ENCODE measurements around the gene CNTN4. TPM values are rescaled to one million over a fixed set of nuclear protein-coding genes. Genes with fewer than 3 reads are reported as not detected.

CNTN4 gene
- total and polyA plus RNA-seq, 4 donors: 1.5 to 30.7 (median 5.7) TPM

DNA sequence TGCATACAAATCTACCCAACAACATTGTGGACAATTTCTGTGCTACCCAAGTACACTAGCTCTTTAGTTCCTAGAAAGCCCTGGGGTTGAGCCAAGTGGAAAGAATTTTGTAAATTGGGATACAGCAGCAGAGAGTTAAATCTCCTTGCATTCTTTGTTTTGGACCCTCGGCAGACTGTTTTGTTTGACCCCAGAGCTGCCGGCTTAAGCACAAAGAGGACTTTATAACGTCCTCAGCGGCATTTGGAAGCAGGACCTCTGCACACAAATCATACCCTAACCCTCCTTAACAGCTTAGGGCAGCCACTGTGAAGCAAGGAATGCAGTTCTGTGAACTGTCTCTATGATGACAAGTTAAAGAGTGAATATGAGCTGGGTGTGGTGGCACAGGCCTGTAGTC, 415.3 kb downstream of the CNTN4 start:
- H3K4me3 ChIP-seq: no peak overlapping the region
- no peaks in the 10 kb centered on the region for H3K36me3 ChIP-seq (ENCODE audit: control insufficient read depth in 4 of 4, insufficient read depth in 4 of 4, low read length in 4 of 4)
- H3K27ac ChIP-seq (ENCODE audit: low read depth in 1 of 2, low read length in 1 of 2): no peak overlapping the region
- ATAC-seq (ENCODE audit: insufficient read depth, low FRiP score) (no peak), DNase-seq (no peak)
- no peaks in the 10 kb centered on the region for H3K9me3 ChIP-seq (ENCODE audit: control insufficient read depth in 4 of 4, insufficient read depth in 3 of 4, low read length in 3 of 4)
- H3K27me3 ChIP-seq (ENCODE audit: control insufficient read depth in 3 of 3, insufficient read depth in 3 of 3, low read length in 2 of 3): no peaks in the 10 kb centered on the region
- 51 to 56% methylated on average over 4 of the region's 4 CpGs for WGBS, 2 donors
- TF ChIP-seq, protein P1, sequence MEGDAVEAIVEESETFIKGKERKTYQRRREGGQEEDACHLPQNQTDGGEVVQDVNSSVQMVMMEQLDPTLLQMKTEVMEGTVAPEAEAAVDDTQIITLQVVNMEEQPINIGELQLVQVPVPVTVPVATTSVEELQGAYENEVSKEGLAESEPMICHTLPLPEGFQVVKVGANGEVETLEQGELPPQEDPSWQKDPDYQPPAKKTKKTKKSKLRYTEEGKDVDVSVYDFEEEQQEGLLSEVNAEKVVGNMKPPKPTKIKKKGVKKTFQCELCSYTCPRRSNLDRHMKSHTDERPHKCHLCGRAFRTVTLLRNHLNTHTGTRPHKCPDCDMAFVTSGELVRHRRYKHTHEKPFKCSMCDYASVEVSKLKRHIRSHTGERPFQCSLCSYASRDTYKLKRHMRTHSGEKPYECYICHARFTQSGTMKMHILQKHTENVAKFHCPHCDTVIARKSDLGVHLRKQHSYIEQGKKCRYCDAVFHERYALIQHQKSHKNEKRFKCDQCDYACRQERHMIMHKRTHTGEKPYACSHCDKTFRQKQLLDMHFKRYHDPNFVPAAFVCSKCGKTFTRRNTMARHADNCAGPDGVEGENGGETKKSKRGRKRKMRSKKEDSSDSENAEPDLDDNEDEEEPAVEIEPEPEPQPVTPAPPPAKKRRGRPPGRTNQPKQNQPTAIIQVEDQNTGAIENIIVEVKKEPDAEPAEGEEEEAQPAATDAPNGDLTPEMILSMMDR (IDR thresholded peaks at IDR 0.05; ENCODE audit: control extremely low read depth, extremely low read depth): no peak
- peaks cover 0 to 8% (median 0%) of the 10 kb centered on the region in 5 donors for H3K4me1 ChIP-seq (ENCODE audit: control insufficient read depth in 5 of 5, insufficient read depth in 5 of 5, low read length in 5 of 5)
- H3K9ac ChIP-seq (ENCODE audit: insufficient read depth in 1 of 2, low read length in 2 of 2): no peak overlapping the region

DNA sequence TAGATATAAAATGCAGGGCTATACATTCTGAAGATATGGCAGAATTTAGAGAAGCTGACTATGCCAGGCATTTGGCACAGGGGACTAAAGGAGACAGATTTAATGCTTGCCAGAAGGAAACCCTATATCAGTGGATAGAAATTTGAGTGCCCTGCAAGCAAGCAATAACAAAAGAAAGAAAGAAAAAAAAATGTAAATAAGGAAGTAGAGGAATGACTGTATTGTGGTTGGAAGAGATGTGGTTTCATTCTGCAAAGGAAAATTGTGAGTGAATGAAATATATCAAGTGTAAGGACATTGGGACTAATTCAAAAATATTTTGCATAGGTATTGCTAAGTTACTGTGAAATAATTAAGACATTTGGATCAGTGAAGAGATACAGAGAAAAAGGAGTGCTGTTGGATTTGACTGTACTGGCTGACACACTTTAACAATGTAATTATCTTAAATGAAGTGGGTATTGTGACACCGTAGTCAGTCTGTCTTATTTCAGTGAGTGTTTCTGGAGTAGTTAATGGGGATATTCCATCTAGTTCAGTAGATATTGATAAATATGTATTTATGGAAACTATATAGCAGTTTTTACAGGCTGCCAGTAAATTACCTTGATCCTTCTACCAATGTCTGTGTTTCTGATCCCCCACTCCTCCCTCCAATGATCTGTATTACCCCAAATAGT, 418.2 kb downstream of the CNTN4 start:
- H3K9me3 ChIP-seq (ENCODE audit: control insufficient read depth in 4 of 4, insufficient read depth in 3 of 4, low read length in 3 of 4): no peaks in the 10 kb centered on the region
- H3K4me3 ChIP-seq: no peak overlapping the region
- TF ChIP-seq, protein P1 (IDR thresholded peaks at IDR 0.05; ENCODE audit: control extremely low read depth, extremely low read depth): no peak
- DNase-seq (no peak), ATAC-seq (ENCODE audit: insufficient read depth, low FRiP score) (no peak)
- H3K27me3 ChIP-seq (ENCODE audit: control insufficient read depth in 3 of 3, insufficient read depth in 3 of 3, low read length in 2 of 3): no peaks in the 10 kb centered on the region
- no peak overlapping the region for H3K27ac ChIP-seq (ENCODE audit: low read depth in 1 of 2, low read length in 1 of 2)
- H3K9ac ChIP-seq (ENCODE audit: insufficient read depth in 1 of 2, low read length in 2 of 2): no peak overlapping the region
- no peaks in the 10 kb centered on the region for H3K36me3 ChIP-seq (ENCODE audit: control insufficient read depth in 4 of 4, insufficient read depth in 4 of 4, low read length in 4 of 4)
- WGBS, 2 donors: 69 to 77% methylated on average over 1 of the region's 1 CpG
- H3K4me1 ChIP-seq (ENCODE audit: control insufficient read depth in 5 of 5, insufficient read depth in 5 of 5, low read length in 5 of 5): peaks cover 0 to 3% (median 0%) of the 10 kb centered on the region in 5 donors

DNA sequence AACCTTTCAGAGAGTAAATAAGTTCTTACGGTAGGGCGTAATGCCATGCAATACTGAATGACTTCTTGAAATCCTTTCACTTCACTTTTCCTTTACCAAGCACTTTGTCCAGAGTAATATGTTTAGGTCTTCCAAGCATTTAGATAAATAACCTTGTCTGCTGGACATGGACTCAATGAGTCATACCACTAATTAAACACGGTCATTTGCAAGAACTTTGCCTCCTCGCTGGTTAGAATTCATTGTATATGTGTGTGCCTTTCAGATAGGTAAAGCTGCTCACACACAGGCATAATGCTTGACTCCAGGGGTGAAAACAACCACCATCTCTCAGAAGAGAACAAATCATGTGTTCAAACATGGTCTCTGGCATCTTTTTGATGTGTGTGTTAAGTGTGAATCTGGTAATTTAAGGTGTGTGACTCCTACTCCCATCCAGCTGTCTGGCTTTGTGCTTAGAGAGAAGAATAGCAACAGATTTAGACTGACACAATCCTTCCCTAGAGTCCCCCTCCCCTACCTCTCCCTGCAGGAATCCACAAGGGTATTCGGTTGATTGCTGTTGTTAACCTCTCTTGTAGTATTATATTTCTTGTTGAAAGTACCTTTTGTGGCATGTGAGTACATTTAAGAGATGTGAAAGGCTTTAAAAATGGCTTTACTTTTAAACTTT, 419.0 kb downstream of the CNTN4 start:
- H3K9me3 ChIP-seq (ENCODE audit: control insufficient read depth in 4 of 4, insufficient read depth in 3 of 4, low read length in 3 of 4): no peaks in the 10 kb centered on the region
- TF ChIP-seq, protein P1 (IDR thresholded peaks at IDR 0.05; ENCODE audit: control extremely low read depth, extremely low read depth): no peak
- DNase-seq (no peak), ATAC-seq (ENCODE audit: insufficient read depth, low FRiP score) (no peak)
- H3K9ac ChIP-seq (ENCODE audit: insufficient read depth in 1 of 2, low read length in 2 of 2): no peak overlapping the region
- no peaks in the 10 kb centered on the region for H3K36me3 ChIP-seq (ENCODE audit: control insufficient read depth in 4 of 4, insufficient read depth in 4 of 4, low read length in 4 of 4)
- H3K27me3 ChIP-seq (ENCODE audit: control insufficient read depth in 3 of 3, insufficient read depth in 3 of 3, low read length in 2 of 3): no peaks in the 10 kb centered on the region
- H3K27ac ChIP-seq (ENCODE audit: low read depth in 1 of 2, low read length in 1 of 2): no peak overlapping the region
- WGBS, 2 donors: 63 to 81% methylated on average over 5 of the region's 5 CpGs
- H3K4me3 ChIP-seq: no peak overlapping the region
- peaks cover 0 to 3% (median 0%) of the 10 kb centered on the region in 5 donors for H3K4me1 ChIP-seq (ENCODE audit: control insufficient read depth in 5 of 5, insufficient read depth in 5 of 5, low read length in 5 of 5)
